ENCODE measurements around the gene CYTL1.
A peak's percentile ranks its signal among the peaks of the same experiment; 100 is the strongest.

Gene CYTL1

DNA sequence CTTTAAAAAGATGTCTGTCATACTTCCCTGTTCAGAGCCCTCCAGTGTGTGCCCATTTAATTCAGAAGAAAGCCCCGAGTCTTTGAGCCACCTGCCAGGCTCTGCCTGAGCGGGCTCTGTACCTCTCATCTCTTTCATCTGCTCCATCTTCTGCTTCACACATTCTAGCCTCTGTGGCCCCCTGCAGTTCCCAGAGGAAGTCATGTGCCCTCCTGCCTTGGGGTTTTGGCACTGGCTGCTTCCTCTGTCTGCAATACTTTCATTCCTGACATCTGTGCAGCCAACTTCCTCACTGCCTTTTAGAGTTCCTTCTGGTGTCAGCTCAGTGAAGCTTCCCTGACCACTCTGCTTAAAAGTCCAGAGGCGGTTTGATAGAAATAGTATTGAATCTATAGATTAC is 25.8 kb upstream of the CYTL1 start:
- TF ChIP-seq, protein P1, sequence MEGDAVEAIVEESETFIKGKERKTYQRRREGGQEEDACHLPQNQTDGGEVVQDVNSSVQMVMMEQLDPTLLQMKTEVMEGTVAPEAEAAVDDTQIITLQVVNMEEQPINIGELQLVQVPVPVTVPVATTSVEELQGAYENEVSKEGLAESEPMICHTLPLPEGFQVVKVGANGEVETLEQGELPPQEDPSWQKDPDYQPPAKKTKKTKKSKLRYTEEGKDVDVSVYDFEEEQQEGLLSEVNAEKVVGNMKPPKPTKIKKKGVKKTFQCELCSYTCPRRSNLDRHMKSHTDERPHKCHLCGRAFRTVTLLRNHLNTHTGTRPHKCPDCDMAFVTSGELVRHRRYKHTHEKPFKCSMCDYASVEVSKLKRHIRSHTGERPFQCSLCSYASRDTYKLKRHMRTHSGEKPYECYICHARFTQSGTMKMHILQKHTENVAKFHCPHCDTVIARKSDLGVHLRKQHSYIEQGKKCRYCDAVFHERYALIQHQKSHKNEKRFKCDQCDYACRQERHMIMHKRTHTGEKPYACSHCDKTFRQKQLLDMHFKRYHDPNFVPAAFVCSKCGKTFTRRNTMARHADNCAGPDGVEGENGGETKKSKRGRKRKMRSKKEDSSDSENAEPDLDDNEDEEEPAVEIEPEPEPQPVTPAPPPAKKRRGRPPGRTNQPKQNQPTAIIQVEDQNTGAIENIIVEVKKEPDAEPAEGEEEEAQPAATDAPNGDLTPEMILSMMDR (IDR thresholded peaks at IDR 0.05; ENCODE audit: unreplicated experiment in 3 of 3) = no peak
- Mint-ChIP-seq H3K4me1 (peaks cover 31% of the 10 kb centered on the region), H3K4me3 (no peak overlapping the region), H3K36me3 (ENCODE audit: low read depth) (no peaks in the 10 kb centered on the region), H3K27me3 (ENCODE audit: low read depth) (peaks cover 32% of the 10 kb centered on the region), H3K27ac (no peak overlapping the region), H3K9me3 (no peaks in the 10 kb centered on the region)

DNA sequence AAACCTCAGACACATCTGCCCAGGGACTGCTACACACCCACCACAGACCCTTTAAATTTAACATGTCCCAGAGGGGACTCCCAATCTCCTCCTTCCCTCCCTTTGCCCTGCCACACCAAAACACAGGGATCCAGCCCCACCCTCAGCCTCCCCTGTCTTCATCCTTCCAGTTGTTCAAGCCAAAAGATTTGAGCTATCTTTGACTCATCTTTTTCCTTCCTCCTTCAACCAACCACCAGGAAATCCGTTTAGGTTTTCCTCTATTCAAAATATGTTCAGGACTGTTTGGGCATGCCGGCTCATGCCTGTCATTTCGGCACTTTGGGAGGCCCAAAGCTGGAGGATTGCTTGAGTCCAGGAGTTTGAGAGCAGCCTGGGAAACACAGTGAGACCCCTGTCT is 25.1 kb upstream of the CYTL1 start:
- peaks cover 31% of the 10 kb centered on the region for H3K4me1 Mint-ChIP-seq
- TF ChIP-seq, protein P1 (IDR thresholded peaks at IDR 0.05; ENCODE audit: unreplicated experiment in 3 of 3) = no peak
- H3K27ac Mint-ChIP-seq = no peak overlapping the region
- H3K36me3 Mint-ChIP-seq (ENCODE audit: low read depth) = no peaks in the 10 kb centered on the region
- H3K27me3 Mint-ChIP-seq (ENCODE audit: low read depth) = peaks cover 29% of the 10 kb centered on the region
- H3K4me3 Mint-ChIP-seq = no peak overlapping the region
- H3K9me3 Mint-ChIP-seq = no peaks in the 10 kb centered on the region

DNA sequence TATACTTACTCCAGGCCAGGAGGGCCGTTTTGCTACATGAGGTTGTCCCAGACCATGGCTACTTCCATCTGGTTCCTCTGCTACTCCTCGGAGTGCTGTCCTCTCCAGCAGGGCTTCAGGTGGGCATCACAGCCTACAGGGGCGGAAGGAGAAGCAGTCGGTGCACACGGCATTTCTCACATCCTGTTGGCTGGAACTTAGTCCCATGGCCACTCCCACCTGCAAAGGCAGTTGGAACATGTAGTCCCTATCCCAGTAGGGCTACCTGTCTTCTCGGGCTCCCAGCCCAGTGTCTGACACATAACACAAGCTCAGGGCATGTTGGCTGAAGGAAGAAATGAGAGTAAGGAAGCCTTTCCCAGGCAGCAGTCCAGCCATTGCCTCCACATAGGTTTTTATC is 24.3 kb upstream of the CYTL1 start:
- H3K27ac Mint-ChIP-seq = no peak overlapping the region

DNA sequence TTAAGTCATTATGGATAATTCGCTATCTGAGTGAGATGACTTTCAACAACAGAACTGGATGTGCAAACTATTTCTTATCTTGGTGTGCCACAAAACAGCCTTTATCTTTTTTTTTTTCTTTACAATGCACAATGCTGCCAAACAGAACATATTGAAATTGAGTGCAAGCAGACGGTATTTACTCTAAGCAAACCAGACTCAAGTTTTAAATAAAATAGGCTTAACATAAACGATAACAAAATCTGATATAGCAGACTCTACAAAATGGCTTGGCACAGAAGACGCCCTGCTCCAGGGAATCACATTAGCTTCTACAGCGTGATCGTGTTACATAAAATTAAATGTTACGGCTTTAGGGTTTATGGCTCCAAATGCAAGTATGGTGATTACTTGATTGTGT is 22.4 kb upstream of the CYTL1 start:
- H3K27ac Mint-ChIP-seq = peak overlapping the region in 2 of 3 experiments; percentile 49 to 84
- TF ChIP-seq, protein P1 (IDR thresholded peaks at IDR 0.05; ENCODE audit: unreplicated experiment in 3 of 3) = no peak
- H3K27me3 Mint-ChIP-seq (ENCODE audit: low read depth) = peaks cover 20% of the 10 kb centered on the region
- H3K9me3 Mint-ChIP-seq = no peaks in the 10 kb centered on the region
- no peaks in the 10 kb centered on the region for H3K36me3 Mint-ChIP-seq (ENCODE audit: low read depth)
- peaks cover 40% of the 10 kb centered on the region for H3K4me1 Mint-ChIP-seq
- H3K4me3 Mint-ChIP-seq = no peak overlapping the region

More for the DNA sequence above, 24.3 kb upstream of the CYTL1 start:
- Mint-ChIP-seq H3K4me1 (peaks cover 31% of the 10 kb centered on the region), H3K9me3 (no peaks in the 10 kb centered on the region), H3K27me3 (ENCODE audit: low read depth) (peaks cover 24% of the 10 kb centered on the region), H3K4me3 (no peak overlapping the region), H3K36me3 (ENCODE audit: low read depth) (no peaks in the 10 kb centered on the region)
- TF ChIP-seq, protein P1 (IDR thresholded peaks at IDR 0.05; ENCODE audit: unreplicated experiment in 3 of 3) = no peak

DNA sequence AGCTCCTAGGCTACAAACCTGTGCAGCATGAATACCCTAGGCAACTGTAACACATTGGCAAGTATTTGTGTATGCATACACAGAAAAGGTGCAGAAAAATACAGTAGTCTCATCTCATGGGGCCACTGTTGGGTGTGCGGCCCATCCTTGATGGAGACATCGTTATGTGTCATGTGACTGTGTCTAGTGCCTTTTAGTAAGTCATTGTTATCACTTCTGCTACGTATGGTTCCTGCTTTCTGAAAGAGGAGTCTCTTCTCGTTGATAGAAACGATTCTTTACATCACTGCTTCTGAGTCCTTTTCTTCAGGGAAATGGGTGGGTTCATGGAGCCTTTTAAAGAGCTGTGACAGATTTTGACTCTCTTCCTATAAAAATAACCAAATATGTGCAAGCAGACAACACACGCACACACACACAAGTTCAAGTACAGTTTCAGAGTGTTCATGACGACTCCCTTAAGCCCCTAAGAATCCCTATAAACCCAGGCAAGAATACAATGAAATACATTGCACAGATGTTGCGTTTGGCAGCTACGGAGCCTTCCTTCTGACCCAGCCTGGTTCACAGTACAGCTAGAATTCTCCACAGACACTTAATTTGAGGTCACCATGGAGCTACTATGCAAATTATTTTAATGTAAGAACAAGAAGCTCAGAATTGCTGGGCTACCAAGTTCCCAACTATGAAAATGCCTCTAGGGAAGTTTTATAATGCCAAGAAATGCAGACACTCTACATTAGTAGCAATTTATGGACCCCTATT is 21.8 kb upstream of the CYTL1 start:
- peaks cover 43% of the 10 kb centered on the region for H3K4me1 Mint-ChIP-seq
- no peak overlapping the region for H3K4me3 Mint-ChIP-seq
- no peaks in the 10 kb centered on the region for H3K9me3 Mint-ChIP-seq
- peaks cover 20% of the 10 kb centered on the region for H3K27me3 Mint-ChIP-seq (ENCODE audit: low read depth)
- peak overlapping the region; percentile 49 to 84 (median 57) for H3K27ac Mint-ChIP-seq
- TF ChIP-seq, protein P1 (IDR thresholded peaks at IDR 0.05; ENCODE audit: unreplicated experiment in 3 of 3) = no peak
- no peaks in the 10 kb centered on the region for H3K36me3 Mint-ChIP-seq (ENCODE audit: low read depth)

DNA sequence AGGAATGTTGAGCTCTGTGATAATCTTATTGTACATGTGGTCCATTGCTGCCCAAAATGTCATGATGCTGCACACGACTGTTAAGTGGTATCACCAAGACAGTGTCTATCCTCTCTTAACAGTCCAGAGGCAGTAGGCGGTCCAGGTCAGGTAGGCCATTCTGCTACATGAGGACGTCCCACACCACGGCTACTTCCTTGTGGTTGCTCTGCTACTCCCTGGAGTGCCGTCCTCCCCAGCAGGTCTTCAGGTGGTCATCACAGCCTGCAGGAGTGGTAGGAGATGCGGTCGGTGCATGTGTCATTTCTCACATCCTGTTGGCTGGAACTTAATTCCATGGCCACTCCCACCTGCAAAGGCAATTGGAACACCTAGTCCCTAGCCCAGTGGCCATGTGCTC is 20.5 kb upstream of the CYTL1 start:
- peaks cover 10% of the 10 kb centered on the region for H3K27me3 Mint-ChIP-seq (ENCODE audit: low read depth)
- peak overlapping the region in 1 of 3 experiments; percentile 15 for H3K27ac Mint-ChIP-seq
- no peaks in the 10 kb centered on the region for H3K9me3 Mint-ChIP-seq
- no peaks in the 10 kb centered on the region for H3K36me3 Mint-ChIP-seq (ENCODE audit: low read depth)
- H3K4me3 Mint-ChIP-seq = no peak overlapping the region
- TF ChIP-seq, protein P1 (IDR thresholded peaks at IDR 0.05; ENCODE audit: unreplicated experiment in 3 of 3) = no peak
- H3K4me1 Mint-ChIP-seq = peaks cover 45% of the 10 kb centered on the region
